HG02610 (cell line): ENCODE data around the gene CLEC12A.

ENCODE experiments used
- ATAC-seq: cut with Tn5 transposase; IDR thresholded peaks from one replicate; pipeline ENCODE4 v1.9.1; 2021; ENCODE audit warnings: mild to moderate bottlenecking, moderate library complexity; ENCODE audit not compliant: unreplicated experiment

CLEC12A gene

DNA sequence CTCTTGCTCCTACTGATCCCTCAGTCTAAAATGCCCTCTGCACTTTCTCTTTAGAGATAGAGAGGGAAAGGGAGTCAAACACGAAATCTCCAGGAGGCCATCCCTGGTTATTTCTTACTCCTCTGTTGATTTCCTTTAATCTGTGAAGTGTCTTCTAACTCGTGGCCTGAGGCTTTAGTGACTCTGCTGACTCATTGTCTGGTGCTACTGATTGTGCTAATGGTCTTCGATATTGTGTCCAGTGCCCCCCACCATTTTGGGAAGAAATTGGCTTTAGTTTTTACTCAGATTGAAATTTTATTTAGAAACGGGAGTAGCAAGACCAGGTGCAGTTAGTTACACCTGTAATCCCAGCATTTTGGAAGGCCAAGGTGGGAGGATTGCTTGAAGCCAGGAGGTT is 60.1 kb downstream of the CLEC12A start:
- ATAC-seq = no peak

DNA sequence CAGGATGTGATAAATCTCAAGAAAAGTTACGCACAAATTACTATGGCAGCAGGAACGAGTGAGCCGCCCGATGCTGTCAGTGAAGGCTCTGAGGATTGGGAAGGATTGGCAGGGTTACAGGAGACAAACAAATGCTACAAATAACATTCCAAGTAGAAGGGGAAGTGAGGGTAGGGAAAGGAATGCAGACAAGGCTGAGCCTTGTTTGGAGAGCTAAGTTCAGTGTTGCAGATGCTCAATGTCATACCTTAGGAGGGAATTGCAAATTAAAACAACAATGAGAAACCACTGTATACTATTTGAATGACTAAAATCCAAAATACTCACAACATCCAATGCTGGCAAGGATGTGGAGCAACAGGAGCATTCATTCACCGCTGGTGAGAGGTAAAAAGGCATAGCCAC is 60.6 kb downstream of the CLEC12A start:
- no peak for ATAC-seq

DNA sequence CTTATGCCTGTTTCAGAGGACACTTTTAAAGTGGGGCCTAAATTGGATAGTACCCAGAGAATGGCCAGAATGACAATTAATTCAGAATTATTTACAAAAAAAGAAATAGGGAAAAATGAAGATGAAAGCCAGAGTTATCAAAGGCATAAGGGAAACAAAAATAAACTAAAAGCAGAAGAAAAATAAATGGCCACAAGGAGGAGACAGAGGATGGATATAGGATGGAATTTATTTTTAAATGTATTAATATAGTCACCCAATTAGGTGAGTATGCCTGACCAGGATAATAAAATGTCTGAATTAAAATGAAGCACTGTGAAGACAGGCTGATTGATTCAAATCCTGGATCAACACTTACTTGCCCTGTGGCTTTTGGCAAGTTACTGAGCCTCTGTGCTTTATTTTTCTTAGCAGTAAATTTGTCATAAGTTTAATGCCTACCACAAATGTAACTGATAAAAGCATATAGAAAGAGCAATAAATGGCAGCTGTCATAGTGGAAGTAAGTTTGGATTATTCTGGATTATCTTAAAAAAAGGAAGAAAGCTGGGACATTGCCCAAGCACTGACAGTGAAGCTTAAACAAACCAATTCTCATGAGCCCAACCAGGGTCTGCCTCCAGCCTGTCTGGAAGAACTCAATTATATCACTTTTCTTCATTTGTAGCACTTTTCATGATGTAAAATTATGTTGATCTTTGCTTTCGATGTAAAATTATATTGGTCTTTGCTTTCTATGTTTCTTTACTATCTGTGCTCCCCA is 62.8 kb downstream of the CLEC12A start:
- no peak for ATAC-seq
